ENCODE measurements around the gene DOK7.

DOK7 gene

GRCh38 chr4:3523628-3524221 is 60.6 kb downstream of the DOK7 start:
- Mint-ChIP-seq H3K4me1 (ENCODE audit: low read depth in 2 of 2) (peaks cover 15 to 22% of the 10 kb centered on the region in 2 donors), H3K4me3 (no peak overlapping the region), H3K9me3 (no peaks in the 10 kb centered on the region), H3K27ac (peak overlapping the region in 1 of 2 donors; percentile 46), H3K27me3 (no peaks in the 10 kb centered on the region), H3K36me3 (ENCODE audit: insufficient read depth) (peaks cover 68% of the 10 kb centered on the region)
- ATAC-seq (replicated peaks), result no peak
- no peak for DNase-seq

- ATAC-seq (replicated peaks) (no peak), DNase-seq (no peak)
- peak overlapping the region in 1 of 2 donors; percentile 46 for H3K27ac Mint-ChIP-seq
- H3K36me3 Mint-ChIP-seq (ENCODE audit: insufficient read depth), result peaks cover 69% of the 10 kb centered on the region
- peaks cover 15 to 25% of the 10 kb centered on the region in 2 donors for H3K4me1 Mint-ChIP-seq (ENCODE audit: low read depth in 2 of 2)
- H3K4me3 Mint-ChIP-seq, result no peak overlapping the region
- H3K9me3 Mint-ChIP-seq, result no peaks in the 10 kb centered on the region
- H3K27me3 Mint-ChIP-seq, result no peaks in the 10 kb centered on the region
Measured at GRCh38 chr4:3524349-3524748, 61.2 kb downstream of the DOK7 start.

- DNase-seq, result no peak
- H3K27ac Mint-ChIP-seq, result peak overlapping the region in 1 of 2 donors; percentile 73
- H3K4me3 Mint-ChIP-seq, result no peak overlapping the region
- H3K36me3 Mint-ChIP-seq (ENCODE audit: insufficient read depth), result peaks cover 73% of the 10 kb centered on the region
- H3K9me3 Mint-ChIP-seq, result no peaks in the 10 kb centered on the region
- peaks cover 16 to 29% of the 10 kb centered on the region in 2 donors for H3K4me1 Mint-ChIP-seq (ENCODE audit: low read depth in 2 of 2)
- no peak for ATAC-seq (replicated peaks)
- no peaks in the 10 kb centered on the region for H3K27me3 Mint-ChIP-seq
Measured at GRCh38 chr4:3524920-3525319, 61.8 kb downstream of the DOK7 start.

DNA sequence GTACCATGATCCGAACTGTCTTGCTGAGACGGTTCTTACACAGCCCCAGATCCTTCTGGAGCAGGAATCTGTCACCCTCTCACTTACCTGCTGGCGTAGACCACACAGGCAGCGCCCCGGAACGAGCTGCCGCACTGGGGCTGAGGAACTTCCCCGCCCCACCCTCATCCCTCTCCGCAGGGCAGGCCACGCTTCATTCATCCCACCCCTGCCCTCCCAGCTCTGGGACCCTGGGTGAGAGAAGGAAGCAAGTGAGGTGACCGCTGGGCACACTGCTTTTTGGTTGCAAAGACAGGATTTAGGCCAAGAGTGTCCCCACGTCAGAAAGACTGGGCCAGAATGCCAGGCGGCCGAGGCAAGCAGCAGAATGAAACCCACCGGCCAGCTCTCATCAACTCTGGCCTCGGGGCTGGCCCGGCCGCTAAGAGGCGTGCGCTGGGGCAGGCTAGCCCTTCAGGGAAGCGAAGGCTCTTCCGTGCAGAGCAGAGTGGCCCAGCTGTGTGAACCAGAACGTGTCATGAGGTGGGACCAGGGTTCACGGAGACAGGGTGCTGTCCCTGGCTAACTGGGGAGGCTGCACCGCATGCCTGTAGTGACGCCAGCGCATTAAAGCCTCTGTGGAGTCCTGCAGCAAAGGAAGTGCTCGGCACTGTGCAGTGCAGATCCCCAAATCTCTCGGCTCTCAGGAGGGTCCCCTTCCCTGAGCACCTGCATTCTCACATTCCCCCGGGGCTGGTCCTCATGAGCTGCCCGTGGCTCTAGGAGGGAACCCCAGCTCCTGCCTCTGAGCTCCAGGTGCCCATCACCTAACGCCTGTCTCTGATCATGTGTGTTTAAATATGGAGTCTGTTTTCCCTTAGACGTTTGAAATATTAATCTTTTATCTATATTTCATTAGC is 62.7 kb downstream of the DOK7 start:
- no peak for ATAC-seq (replicated peaks)
- H3K9me3 Mint-ChIP-seq, result no peaks in the 10 kb centered on the region
- H3K4me1 Mint-ChIP-seq (ENCODE audit: low read depth in 2 of 2), result peaks cover 23 to 36% of the 10 kb centered on the region in 2 donors
- no peak overlapping the region for H3K27ac Mint-ChIP-seq
- peaks cover 72% of the 10 kb centered on the region for H3K36me3 Mint-ChIP-seq (ENCODE audit: insufficient read depth)
- DNase-seq, result no peak
- no peak overlapping the region for H3K4me3 Mint-ChIP-seq
- H3K27me3 Mint-ChIP-seq, result no peaks in the 10 kb centered on the region

DNA sequence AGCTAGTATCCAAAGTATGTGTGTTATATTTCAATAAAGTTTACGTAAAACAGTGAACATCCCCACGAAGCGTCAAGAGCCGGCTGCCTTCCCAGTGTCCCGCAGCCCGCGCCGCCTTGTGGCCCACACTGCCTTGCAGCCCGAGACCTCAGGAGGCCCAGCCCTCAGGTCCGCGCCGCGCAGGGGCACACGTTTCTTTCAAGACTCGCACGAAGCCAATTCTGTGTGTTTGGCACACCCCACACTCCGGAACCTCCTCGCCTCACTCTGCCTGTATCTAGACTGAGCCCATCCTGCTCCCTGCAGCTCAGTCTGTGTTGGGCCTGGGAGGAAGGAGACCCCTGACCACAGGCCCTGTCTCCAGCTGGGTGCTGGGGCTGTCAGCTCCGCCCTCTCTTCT is 63.4 kb downstream of the DOK7 start:
- H3K9me3 Mint-ChIP-seq, result no peaks in the 10 kb centered on the region
- no peak for DNase-seq
- H3K27ac Mint-ChIP-seq, result peak overlapping the region in 1 of 2 donors; percentile 44
- no peak for ATAC-seq (replicated peaks)
- H3K27me3 Mint-ChIP-seq, result no peaks in the 10 kb centered on the region
- peaks cover 71% of the 10 kb centered on the region for H3K36me3 Mint-ChIP-seq (ENCODE audit: insufficient read depth)
- peaks cover 26 to 42% of the 10 kb centered on the region in 2 donors for H3K4me1 Mint-ChIP-seq (ENCODE audit: low read depth in 2 of 2)
- no peak overlapping the region for H3K4me3 Mint-ChIP-seq

DNA sequence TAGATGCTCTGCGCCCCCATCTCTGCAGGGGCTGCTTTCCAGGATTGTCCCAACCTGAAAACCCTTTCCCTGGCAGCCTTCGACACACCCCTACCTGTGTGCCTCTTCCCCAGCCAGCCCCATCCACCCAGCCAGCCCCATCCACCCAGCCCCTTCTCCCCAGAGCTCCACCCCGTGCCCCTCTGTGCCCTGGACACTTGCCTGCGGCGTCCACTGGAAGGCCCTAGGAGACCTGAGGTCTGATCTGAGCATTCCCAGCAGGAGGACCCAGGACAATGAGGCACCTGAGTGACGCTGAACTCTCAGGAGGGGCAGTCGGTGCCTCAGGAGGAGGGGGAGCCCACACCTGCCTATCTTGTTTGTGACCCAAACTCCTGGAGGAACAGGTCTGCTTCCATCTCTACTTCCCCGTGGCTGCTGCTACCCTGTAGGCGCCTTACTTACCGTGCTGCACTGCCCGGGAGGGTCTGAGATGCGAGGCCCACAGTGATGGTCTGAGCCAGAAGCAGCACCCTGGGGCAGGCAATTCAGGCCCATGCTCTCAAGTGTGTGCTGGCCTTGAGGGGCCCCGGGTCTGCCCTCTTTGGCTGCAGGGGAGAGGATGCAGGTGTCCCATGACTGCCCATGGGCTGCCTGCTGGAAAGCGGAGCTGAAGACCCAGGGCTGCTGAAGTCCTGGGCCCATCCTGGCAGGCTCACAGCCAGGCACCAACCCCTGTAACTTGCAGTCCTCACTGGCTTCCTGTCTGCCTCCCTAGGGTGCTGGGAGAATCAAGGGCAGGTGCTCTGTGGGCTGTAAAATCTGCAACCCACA is 64.2 kb downstream of the DOK7 start:
- Mint-ChIP-seq H3K4me3 (no peak overlapping the region), H3K9me3 (no peaks in the 10 kb centered on the region), H3K27me3 (no peaks in the 10 kb centered on the region), H3K27ac (peak overlapping the region in 1 of 2 donors; percentile 10), H3K36me3 (ENCODE audit: insufficient read depth) (peaks cover 71% of the 10 kb centered on the region), H3K4me1 (ENCODE audit: low read depth in 2 of 2) (peaks cover 32 to 49% of the 10 kb centered on the region in 2 donors)
- ATAC-seq (replicated peaks), result no peak
- no peak for DNase-seq

- Mint-ChIP-seq H3K4me1 (ENCODE audit: low read depth in 2 of 2) (peaks cover 37 to 51% of the 10 kb centered on the region in 2 donors), H3K27ac (peak overlapping the region in 1 of 2 donors; percentile 80), H3K27me3 (no peaks in the 10 kb centered on the region), H3K36me3 (ENCODE audit: insufficient read depth) (peaks cover 69% of the 10 kb centered on the region), H3K9me3 (no peaks in the 10 kb centered on the region), H3K4me3 (no peak overlapping the region)
- ATAC-seq (replicated peaks) (no peak), DNase-seq (no peak)
Measured at GRCh38 chr4:3527914-3528876, 65.1 kb downstream of the DOK7 start.

DNA sequence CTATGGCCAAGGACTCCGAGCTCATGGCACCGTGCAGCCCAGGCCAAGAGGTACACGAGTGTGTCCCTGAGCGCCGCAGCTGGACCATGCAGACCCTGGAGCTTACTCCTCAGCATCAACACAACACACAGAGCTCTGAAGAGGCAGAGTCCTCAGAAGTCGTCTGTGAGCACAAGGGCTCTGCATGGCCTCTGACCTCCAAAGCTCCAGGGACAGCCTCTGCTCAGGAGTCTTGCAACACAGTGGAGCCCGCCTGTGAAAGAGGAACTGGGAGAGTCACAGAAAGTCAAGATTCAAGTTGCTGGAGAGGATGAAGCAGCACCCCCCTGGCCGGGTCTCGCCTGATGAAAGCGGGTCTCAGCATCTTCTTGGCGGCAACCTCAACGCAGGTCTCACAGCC is 66.3 kb downstream of the DOK7 start:
- peaks cover 58% of the 10 kb centered on the region for H3K36me3 Mint-ChIP-seq (ENCODE audit: insufficient read depth)
- no peak for DNase-seq
- H3K9me3 Mint-ChIP-seq, result no peaks in the 10 kb centered on the region
- no peak overlapping the region for H3K27ac Mint-ChIP-seq
- ATAC-seq (replicated peaks), result no peak
- H3K27me3 Mint-ChIP-seq, result peaks cover 0 to 2% of the 10 kb centered on the region in 2 donors
- peaks cover 37 to 51% of the 10 kb centered on the region in 2 donors for H3K4me1 Mint-ChIP-seq (ENCODE audit: low read depth in 2 of 2)
- peak overlapping the region in 1 of 2 donors; percentile 19 for H3K4me3 Mint-ChIP-seq

GRCh38 chr4:3530051-3530450 is 66.9 kb downstream of the DOK7 start:
- Mint-ChIP-seq H3K36me3 (ENCODE audit: insufficient read depth) (peaks cover 51% of the 10 kb centered on the region), H3K27me3 (peaks cover 1 to 9% of the 10 kb centered on the region in 2 donors), H3K27ac (peak overlapping the region; percentile 62 to 63), H3K4me3 (peak overlapping the region; percentile 97 to 98), H3K4me1 (ENCODE audit: low read depth in 2 of 2) (peaks cover 37 to 45% of the 10 kb centered on the region in 2 donors), H3K9me3 (no peaks in the 10 kb centered on the region)
- ATAC-seq (replicated peaks) (no peak), DNase-seq (no peak)

DNA sequence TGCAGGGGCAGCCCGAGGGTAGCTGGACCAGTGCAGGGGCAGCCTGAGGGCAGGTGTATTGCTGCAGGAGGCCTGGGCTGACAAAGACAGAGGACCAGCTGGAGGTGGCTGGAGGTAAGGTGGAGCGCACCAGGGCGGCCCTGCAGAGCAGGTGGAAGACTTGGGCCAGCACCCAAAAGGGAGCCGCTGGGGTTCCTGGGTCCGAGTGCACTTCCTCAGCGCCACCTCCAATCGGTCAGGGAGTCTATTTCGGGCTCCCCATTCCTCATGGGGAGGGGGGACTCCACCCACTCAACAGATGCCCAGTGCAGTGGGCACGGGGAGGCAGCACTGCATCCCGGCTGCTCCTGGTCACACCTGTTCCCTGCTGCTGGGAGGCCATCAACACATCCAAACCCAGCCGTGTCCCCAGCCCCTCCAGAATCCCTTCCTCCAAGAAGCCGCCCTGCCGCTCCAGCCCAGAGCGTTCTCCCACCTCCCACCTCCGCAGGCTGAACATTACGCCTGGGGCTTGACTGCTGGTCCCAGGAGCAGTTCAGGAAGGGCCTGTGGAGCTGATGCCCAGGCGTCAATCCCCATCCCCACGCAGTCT is 67.7 kb downstream of the DOK7 start:
- Mint-ChIP-seq H3K27me3 (peaks cover 8 to 16% of the 10 kb centered on the region in 2 donors), H3K27ac (peak overlapping the region; percentile 94 to 96), H3K4me1 (ENCODE audit: low read depth in 2 of 2) (peaks cover 37 to 43% of the 10 kb centered on the region in 2 donors), H3K9me3 (no peaks in the 10 kb centered on the region), H3K4me3 (peak overlapping the region; percentile 97 to 98), H3K36me3 (ENCODE audit: insufficient read depth) (peaks cover 51% of the 10 kb centered on the region)
- ATAC-seq (replicated peaks), result no peak
- DNase-seq, result no peak

- peak overlapping the region; percentile 94 to 96 for H3K27ac Mint-ChIP-seq
- peaks cover 37 to 42% of the 10 kb centered on the region in 2 donors for H3K4me1 Mint-ChIP-seq (ENCODE audit: low read depth in 2 of 2)
Measured at GRCh38 chr4:3531318-3531878, 68.3 kb downstream of the DOK7 start.

More at GRCh38 chr4:3531318-3531878, 68.3 kb downstream of the DOK7 start:
- ATAC-seq (replicated peaks) (no peak), DNase-seq (no peak)
- peaks cover 47% of the 10 kb centered on the region for H3K36me3 Mint-ChIP-seq (ENCODE audit: insufficient read depth)
- peaks cover 8 to 18% of the 10 kb centered on the region in 2 donors for H3K27me3 Mint-ChIP-seq
- H3K4me3 Mint-ChIP-seq, result peak overlapping the region; percentile 97 to 98
- H3K9me3 Mint-ChIP-seq, result no peaks in the 10 kb centered on the region
